Measurements from ENCODE around the gene RPL7A. TPM values are rescaled to one million over a fixed set of nuclear protein-coding genes. Genes with fewer than 3 reads are reported as not detected.

Gene RPL7A
- polyA plus RNA-seq, 1 experiment: 3,329 TPM

GRCh38 chr9:133345596-133345995 is 2.4 kb upstream of the RPL7A start:
- no peak overlapping the region for H3K4me3 ChIP-seq (ENCODE audit: low read depth, low read length)
- CTCF ChIA-PET: no interaction called here
- POLR2A ChIA-PET: no interaction called here
- H3K36me3 ChIP-seq (ENCODE audit: control insufficient read depth, insufficient read depth, low read length): peaks cover 56% of the 10 kb centered on the region
- no peak for DNase-seq (ENCODE audit: low read depth)
- H3K27me3 ChIP-seq (ENCODE audit: control insufficient read depth, insufficient read depth, low read length): no peaks in the 10 kb centered on the region
- no peak for TF ChIP-seq CTCF (IDR thresholded peaks at IDR 0.05; ENCODE audit: insufficient read depth, low read depth, low read length)

- ChIA-PET POLR2A (no interaction called here), CTCF (no interaction called here)
- DNase-seq (ENCODE audit: low read depth): no peak
- no peaks in the 10 kb centered on the region for H3K27me3 ChIP-seq (ENCODE audit: control insufficient read depth, insufficient read depth, low read length)
- TF ChIP-seq CTCF (IDR thresholded peaks at IDR 0.05; ENCODE audit: insufficient read depth, low read depth, low read length): no peak
- peaks cover 53% of the 10 kb centered on the region for H3K36me3 ChIP-seq (ENCODE audit: control insufficient read depth, insufficient read depth, low read length)
- peak overlapping the region; percentile 99 for H3K4me3 ChIP-seq (ENCODE audit: low read depth, low read length)
Observed at GRCh38 chr9:133346021-133346785, 1.8 kb upstream of the RPL7A start.

GRCh38 chr9:133347515-133347984 is 468 bp upstream of the RPL7A start:
- H3K36me3 ChIP-seq (ENCODE audit: control insufficient read depth, insufficient read depth, low read length): peaks cover 52% of the 10 kb centered on the region
- TF ChIP-seq CTCF (IDR thresholded peaks at IDR 0.05; ENCODE audit: insufficient read depth, low read depth, low read length): no peak
- H3K4me3 ChIP-seq (ENCODE audit: low read depth, low read length): peak overlapping the region; percentile 99
- DNase-seq (ENCODE audit: low read depth): no peak
- ChIA-PET CTCF (no interaction called here), POLR2A (interaction anchor here (0.6 to 1.0 kb wide), 4 partner anchors 12 to 317 kb away, joined by 3 to 8 read pairs (median 4); partner anchors contain the start of gene SURF6)
- no peaks in the 10 kb centered on the region for H3K27me3 ChIP-seq (ENCODE audit: control insufficient read depth, insufficient read depth, low read length)

- TF ChIP-seq CTCF (IDR thresholded peaks at IDR 0.05; ENCODE audit: insufficient read depth, low read depth, low read length): no peak
- POLR2A ChIA-PET: no interaction called here
- CTCF ChIA-PET: interaction anchor here (1.2 kb wide), 1 partner anchor 25 kb away, joined by 3 read pairs; no protein-coding TSS in a partner anchor
- Histone ChIP-seq H3K4me3 (ENCODE audit: low read depth, low read length) (peak overlapping the region; percentile 99), H3K36me3 (ENCODE audit: control insufficient read depth, insufficient read depth, low read length) (peaks cover 45% of the 10 kb centered on the region), H3K27me3 (ENCODE audit: control insufficient read depth, insufficient read depth, low read length) (no peaks in the 10 kb centered on the region)
- no peak for DNase-seq (ENCODE audit: low read depth)
Observed at GRCh38 chr9:133348718-133349573, 928 bp downstream of the RPL7A start.

Measured in BJ (cell line).